ENCODE results near the gene EID1.
A peak's percentile ranks its signal among the peaks of the same experiment; 100 is the strongest.

The EID1 gene
- long read RNA-seq, transcript EID1-201 (1 exons, 2,298 nt), result major isoform, 375 of 375 reads
- long read RNA-seq, partial matches to known transcripts, result 0 of 375 reads
- long read RNA-seq, other reads (novel, unspliced or antisense), result 0 of 375 reads

- DNase-seq (ENCODE audit: low read depth in 1 of 2, low spot score in 1 of 2), result peak; percentile 92 to 96
- Histone ChIP-seq H3K27me3 (ENCODE audit: insufficient read depth, poor library complexity, severe bottlenecking) (no peaks in the 10 kb centered on the region), H3K4me3 (replicated peaks; ENCODE audit: insufficient read depth, low read length) (peak within 1 kb of the TSS; percentile 69), H3K27ac (replicated peaks) (peak within 1 kb of the TSS; percentile 83)
- peak; percentile 69 for TF ChIP-seq REST (IDR thresholded peaks at IDR 0.05; ENCODE audit: insufficient replicate concordance, low read depth)
- TF ChIP-seq SPI1 (IDR thresholded peaks at IDR 0.05; ENCODE audit: borderline replicate concordance, low read depth), result no peak
- TF ChIP-seq POLR2AphosphoS5 (IDR thresholded peaks at IDR 0.05; ENCODE audit: low read depth), result peak; percentile 75; the same call in 1 of the 2 replicates
- TF ChIP-seq GABPA (IDR thresholded peaks at IDR 0.05; ENCODE audit: low read depth), result no peak
- TF ChIP-seq CTCF (IDR thresholded peaks at IDR 0.05; ENCODE audit: insufficient read depth, low read length), result no peak
These were observed at the start of gene EID1 for GRCh38 chr15:48877630-48878595. Gene EID1, plus strand, starts transcription at chr15:48878134. Its CDS starts 43 bp downstream, at chr15:48878177.

- no peak for DNase-seq (ENCODE audit: low read depth in 1 of 2, low spot score in 1 of 2)
- Histone ChIP-seq H3K27ac (replicated peaks) (no peak overlapping the region), H3K27me3 (ENCODE audit: insufficient read depth, poor library complexity, severe bottlenecking) (no peaks in the 10 kb centered on the region), H3K4me3 (replicated peaks; ENCODE audit: insufficient read depth, low read length) (no peak overlapping the region)
- TF ChIP-seq REST (IDR thresholded peaks at IDR 0.05; ENCODE audit: insufficient replicate concordance, low read depth) (no peak), SPI1 (IDR thresholded peaks at IDR 0.05; ENCODE audit: borderline replicate concordance, low read depth) (no peak), GABPA (IDR thresholded peaks at IDR 0.05; ENCODE audit: low read depth) (no peak), CTCF (IDR thresholded peaks at IDR 0.05; ENCODE audit: insufficient read depth, low read length) (no peak), POLR2AphosphoS5 (IDR thresholded peaks at IDR 0.05; ENCODE audit: low read depth) (no peak)
These were observed 49.5 kb upstream of the EID1 start for GRCh38 chr15:48828471-48828870.

GRCh38 chr15:48828906-48829305 lies 49.0 kb upstream of the EID1 start:
- no peaks in the 10 kb centered on the region for H3K27me3 ChIP-seq (ENCODE audit: insufficient read depth, poor library complexity, severe bottlenecking)
- no peak overlapping the region for H3K4me3 ChIP-seq (replicated peaks; ENCODE audit: insufficient read depth, low read length)
- no peak for TF ChIP-seq CTCF (IDR thresholded peaks at IDR 0.05; ENCODE audit: insufficient read depth, low read length)
- TF ChIP-seq GABPA (IDR thresholded peaks at IDR 0.05; ENCODE audit: low read depth), result no peak
- TF ChIP-seq SPI1 (IDR thresholded peaks at IDR 0.05; ENCODE audit: borderline replicate concordance, low read depth), result no peak
- TF ChIP-seq REST (IDR thresholded peaks at IDR 0.05; ENCODE audit: insufficient replicate concordance, low read depth), result no peak
- TF ChIP-seq POLR2AphosphoS5 (IDR thresholded peaks at IDR 0.05; ENCODE audit: low read depth), result no peak
- no peak for DNase-seq (ENCODE audit: low read depth in 1 of 2, low spot score in 1 of 2)
- H3K27ac ChIP-seq (replicated peaks), result no peak overlapping the region

All from HL-60 (cell line).